Nephron progenitor cell (in vitro differentiated cells): ENCODE results near the gene NUMB.

Experiments used
- DNase-seq: peaks from one replicate; pipeline ENCODE4 v3.0.0; 2021
- H3K27ac Mint-ChIP-seq: 2 replicates; pipeline ENCODE4 v1.8.0; 2021; ENCODE audit warnings: mild to moderate bottlenecking, moderate library complexity, mixed read lengths
- H3K27me3 Mint-ChIP-seq: 2 replicates; pipeline ENCODE4 v1.8.0; 2021; ENCODE audit warnings: mild to moderate bottlenecking, low read depth, mixed read lengths; ENCODE audit not compliant: poor library complexity
- H3K36me3 Mint-ChIP-seq: 2 replicates; pipeline ENCODE4 v1.8.0; 2021; ENCODE audit warnings: low read depth, mixed read lengths
- H3K4me1 Mint-ChIP-seq: 2 replicates; pipeline ENCODE4 v1.8.0; 2021; ENCODE audit warnings: mixed read lengths
- H3K4me3 Mint-ChIP-seq: 2 replicates; pipeline ENCODE4 v1.8.0; 2021; ENCODE audit warnings: mild to moderate bottlenecking, moderate library complexity, mixed read lengths
- H3K9me3 Mint-ChIP-seq: 2 replicates; pipeline ENCODE4 v1.8.0; 2021; ENCODE audit warnings: mild to moderate bottlenecking, moderate library complexity, mixed read lengths
- CTCF ChIP-seq: fragments of 200-600 bp; sonication (generic); IDR thresholded peaks from 2 replicates; pipeline ENCODE4 v1.5.0; 2021; ENCODE audit warnings: antibody characterized with exemption

Gene NUMB

GRCh38 chr14:73263606-73264005 is 194.7 kb downstream of the NUMB start:
- peaks cover 10% of the 10 kb centered on the region for H3K27me3 Mint-ChIP-seq
- no peaks in the 10 kb centered on the region for H3K36me3 Mint-ChIP-seq
- peaks cover 27% of the 10 kb centered on the region for H3K4me1 Mint-ChIP-seq
- H3K9me3 Mint-ChIP-seq, result no peaks in the 10 kb centered on the region
- TF ChIP-seq CTCF, result no peak
- H3K27ac Mint-ChIP-seq, result no peak overlapping the region
- H3K4me3 Mint-ChIP-seq, result no peak overlapping the region
- DNase-seq, result no peak

GRCh38 chr14:73262427-73263183 is 195.7 kb downstream of the NUMB start:
- Mint-ChIP-seq H3K9me3 (no peaks in the 10 kb centered on the region), H3K4me3 (no peak overlapping the region), H3K4me1 (peaks cover 27% of the 10 kb centered on the region), H3K27ac (no peak overlapping the region), H3K27me3 (peaks cover 7% of the 10 kb centered on the region), H3K36me3 (no peaks in the 10 kb centered on the region)
- DNase-seq, result no peak
- TF ChIP-seq CTCF, result no peak

GRCh38 chr14:73261520-73262426 is 196.6 kb downstream of the NUMB start:
- DNase-seq, result no peak
- H3K27me3 Mint-ChIP-seq, result peaks cover 7% of the 10 kb centered on the region
- no peak overlapping the region for H3K4me3 Mint-ChIP-seq
- no peak for TF ChIP-seq CTCF
- H3K4me1 Mint-ChIP-seq, result peaks cover 27% of the 10 kb centered on the region
- no peaks in the 10 kb centered on the region for H3K36me3 Mint-ChIP-seq
- no peaks in the 10 kb centered on the region for H3K9me3 Mint-ChIP-seq
- H3K27ac Mint-ChIP-seq, result no peak overlapping the region

- Mint-ChIP-seq H3K27ac (no peak overlapping the region), H3K4me3 (no peak overlapping the region), H3K27me3 (peaks cover 7% of the 10 kb centered on the region), H3K4me1 (peaks cover 27% of the 10 kb centered on the region), H3K9me3 (no peaks in the 10 kb centered on the region), H3K36me3 (no peaks in the 10 kb centered on the region)
- TF ChIP-seq CTCF, result no peak
- DNase-seq, result no peak
Observed at GRCh38 chr14:73261075-73261474, 197.3 kb downstream of the NUMB start.

- TF ChIP-seq CTCF, result no peak
- peaks cover 7% of the 10 kb centered on the region for H3K27me3 Mint-ChIP-seq
- no peak for DNase-seq
Observed at GRCh38 chr14:73260574-73260973, 197.8 kb downstream of the NUMB start.

More at GRCh38 chr14:73260574-73260973, 197.8 kb downstream of the NUMB start:
- H3K9me3 Mint-ChIP-seq, result no peaks in the 10 kb centered on the region
- H3K27ac Mint-ChIP-seq, result no peak overlapping the region
- peaks cover 27% of the 10 kb centered on the region for H3K4me1 Mint-ChIP-seq
- no peaks in the 10 kb centered on the region for H3K36me3 Mint-ChIP-seq
- H3K4me3 Mint-ChIP-seq, result no peak overlapping the region
